ENCODE data around the gene SPDEF. TPM values are rescaled to one million over a fixed set of nuclear protein-coding genes. Genes with fewer than 3 reads are reported as not detected.

The SPDEF gene
- total RNA-seq, 1 donor from 2014 or later: 0.11 TPM

- no peak for TF ChIP-seq CTCF (IDR thresholded peaks at IDR 0.05)
- ChIA-PET CTCF (no interaction called here), POLR2A (no interaction called here)
- no peaks in the 10 kb centered on the region for H3K9me3 Mint-ChIP-seq
- H3K4me1 Mint-ChIP-seq: no peaks in the 10 kb centered on the region
- intact Hi-C loops (cut with micrococcal nuclease): no loop called here
- no peaks in the 10 kb centered on the region for H3K36me3 Mint-ChIP-seq (ENCODE audit: low read depth)
- H3K27me3 Mint-ChIP-seq: peaks cover 2% of the 10 kb centered on the region
- no peak overlapping the region for H3K27ac Mint-ChIP-seq
- DNase-seq (no peak), ATAC-seq (ENCODE audit: low read depth) (no peak)
- H3K4me3 Mint-ChIP-seq: no peak overlapping the region
Measured at GRCh38 chr6:34546551-34547321, 9.4 kb downstream of the SPDEF start.

GRCh38 chr6:34544776-34545471 is 11.2 kb downstream of the SPDEF start:
- intact Hi-C loops (cut with micrococcal nuclease): no loop called here
- TF ChIP-seq CTCF (IDR thresholded peaks at IDR 0.05): no peak
- Mint-ChIP-seq H3K9me3 (no peaks in the 10 kb centered on the region), H3K4me3 (no peak overlapping the region), H3K4me1 (no peaks in the 10 kb centered on the region), H3K27ac (no peak overlapping the region), H3K36me3 (ENCODE audit: low read depth) (no peaks in the 10 kb centered on the region), H3K27me3 (peaks cover 2% of the 10 kb centered on the region)
- no peak for DNase-seq
- CTCF ChIA-PET: no interaction called here
- ATAC-seq (ENCODE audit: low read depth): no peak
- POLR2A ChIA-PET: no interaction called here

GRCh38 chr6:34544052-34544604 is 12.0 kb downstream of the SPDEF start:
- intact Hi-C loops (cut with micrococcal nuclease): no loop called here
- ATAC-seq (ENCODE audit: low read depth) (no peak), DNase-seq (no peak)
- no peaks in the 10 kb centered on the region for H3K9me3 Mint-ChIP-seq
- H3K27me3 Mint-ChIP-seq: peaks cover 2% of the 10 kb centered on the region
- POLR2A ChIA-PET: no interaction called here
- no peaks in the 10 kb centered on the region for H3K36me3 Mint-ChIP-seq (ENCODE audit: low read depth)
- H3K27ac Mint-ChIP-seq: no peak overlapping the region
- no peak for TF ChIP-seq CTCF (IDR thresholded peaks at IDR 0.05)
- CTCF ChIA-PET: no interaction called here
- H3K4me1 Mint-ChIP-seq: no peaks in the 10 kb centered on the region
- H3K4me3 Mint-ChIP-seq: no peak overlapping the region

GRCh38 chr6:34543421-34543820 is 12.7 kb downstream of the SPDEF start:
- CTCF ChIA-PET: no interaction called here
- Mint-ChIP-seq H3K36me3 (ENCODE audit: low read depth) (no peaks in the 10 kb centered on the region), H3K27ac (no peak overlapping the region), H3K27me3 (peaks cover 2% of the 10 kb centered on the region), H3K9me3 (no peaks in the 10 kb centered on the region), H3K4me1 (no peaks in the 10 kb centered on the region), H3K4me3 (no peak overlapping the region)
- POLR2A ChIA-PET: no interaction called here
- intact Hi-C loops (cut with micrococcal nuclease): no loop called here
- DNase-seq: no peak
- no peak for TF ChIP-seq CTCF (IDR thresholded peaks at IDR 0.05)
- ATAC-seq (ENCODE audit: low read depth): no peak

GRCh38 chr6:34540841-34541240 is 15.3 kb downstream of the SPDEF start:
- Mint-ChIP-seq H3K9me3 (no peaks in the 10 kb centered on the region), H3K36me3 (ENCODE audit: low read depth) (no peaks in the 10 kb centered on the region), H3K27me3 (no peaks in the 10 kb centered on the region), H3K4me1 (no peaks in the 10 kb centered on the region), H3K4me3 (no peak overlapping the region), H3K27ac (no peak overlapping the region)
- TF ChIP-seq CTCF (IDR thresholded peaks at IDR 0.05): no peak
- ChIA-PET POLR2A (no interaction called here), CTCF (no interaction called here)
- intact Hi-C loops (cut with micrococcal nuclease): no loop called here
- DNase-seq: no peak
- ATAC-seq (ENCODE audit: low read depth): no peak

Measured in activated B cell treated with CpG ODN at 0.5 μM for 24 hours (primary cell).